ENCODE measurements around the gene NOTCH4.

GRCh38 chr6:32149092-32149755 is 74.6 kb downstream of the NOTCH4 start:
- TF ChIP-seq CTCF (IDR thresholded peaks at IDR 0.05) (no peak), POLR2AphosphoS5 (IDR thresholded peaks at IDR 0.05) (no peak), POLR2A (IDR thresholded peaks at IDR 0.05) (no peak)
